Heart right ventricle (tissue), 16 donors: Measurements from ENCODE around the gene SETBP1. TPM values are rescaled to one million over a fixed set of nuclear protein-coding genes. Genes with fewer than 3 reads are reported as not detected.

Experiments
- ATAC-seq, 8 donors: fragments of 200-7000 bp; cut with Tn5 transposase; one replicate each; pipeline ENCODE4 v1.9.1; 2020; ENCODE audit warnings: mild to moderate bottlenecking in 8 of 8, moderate library complexity in 8 of 8, moderate number of reproducible peaks in 1 of 8
- DNase-seq, 2 donors: peaks; one replicate each; pipeline ENCODE4 v3.0.0-alpha.2; 2020
- H3K27ac ChIP-seq, 10 donors: fragments of 200-600 bp; sonication (generic) in 2 of 10; one replicate each; pipeline versions ENCODE4 v1.5.0 to v1.8.0; 2020 to 2022; ENCODE audit warnings: mild to moderate bottlenecking in 3 of 10
- H3K27me3 ChIP-seq, 7 donors: fragments of 200-600 bp; one replicate each; pipeline ENCODE4 v1.8.0; 2021 to 2022; ENCODE audit warnings: mild to moderate bottlenecking in 2 of 7
- H3K36me3 ChIP-seq, 9 donors: fragments of 200-600 bp; sonication (generic) in 1 of 9; one replicate each; pipeline versions ENCODE4 v1.5.0 to v1.8.0; 2020 to 2022; ENCODE audit warnings: mild to moderate bottlenecking in 2 of 9
- H3K4me1 ChIP-seq, 9 donors: fragments of 200-600 bp; sonication (generic) in 1 of 9; one replicate each; pipeline versions ENCODE4 v1.5.0 to v1.8.0; 2020 to 2022; ENCODE audit warnings: mild to moderate bottlenecking in 4 of 9
- H3K4me3 ChIP-seq, 10 donors: fragments of 200-600 bp; sonication (generic) in 2 of 10; one replicate each; pipeline versions ENCODE4 v1.5.0 to v1.8.0; 2020 to 2022; ENCODE audit warnings: mild to moderate bottlenecking in 7 of 10, moderate library complexity in 2 of 10
- H3K9me3 ChIP-seq, 11 donors: fragments of 200-600 bp in 10 of 11; sonication (generic) in 2 of 11; one replicate each; pipeline versions ENCODE4 v1.5.0 to v1.8.0; 2013 to 2022; ENCODE audit warnings: mild to moderate bottlenecking in 2 of 11, control low read depth in 1 of 11, moderate library complexity in 1 of 11
- CTCF ChIP-seq, 9 donors: fragments of 200-600 bp; sonication (generic) in 2 of 9; IDR thresholded peaks; one replicate each; pipeline versions ENCODE4 v1.5.0 to v1.8.0; 2021 to 2022; ENCODE audit warnings: antibody characterized with exemption in 9 of 9, mild to moderate bottlenecking in 5 of 9, moderate library complexity in 1 of 9
- WGBS, 2 donors: extraction: QIAGEN DNeasy Blood & Tissue Kit; methylation state at CpG; one replicate each; pipeline ENCODE4 v1.1.7; 2013; ENCODE audit warnings: inconsistent platforms in 1 of 2; 5-methylcytosine and 5-hydroxymethylcytosine counted together
- intact Hi-C, 10 donors: fragments of 100-400 bp; cut with DNase I; formaldehyde crosslinking; loops; one replicate each; pipeline versions ENCODE4 v1.11.1 to v1.14.2; 2022
- polyA plus RNA-seq, 2 donors: library from polyadenylated mRNA; stranded (reverse); fragments of 200-250 nt; gene quantifications; one replicate each; pipeline ENCODE4 v1.2.3, GENCODE V29; 2013
- total RNA-seq, 10 donors: library from RNA; stranded (reverse); fragmentation: NEBNext Ultra II Directional in 3 of 10; extraction: Animal tissue kit (Norgen Biotek cat#: 25700) in 3 of 10; gene quantifications; one replicate each; pipeline versions ENCODE4 v1.2.1 to v1.2.4, GENCODE V29; 2021 to 2023
- donor health status: Arrhythmogenic right ventricular cardiomyopathy.
- donor health status: ischemic (EF 13 %, LVEDD 7.1; RV severe dilation, severe dysfunction).
- donor health status: healthy with polysubstance abuse.
- donor health status: DM: no; HTN: yes; CAD: no.
- donor health status: DM: no; HTN: no; CAD: no.
- donor health status: ischemic (EF 25% LVEDD 6.9; RV normal size, moderate dysfunction).
- donor health status: ischemic (EF 25% LVEDD 5.7; RV mildly dilated, moderate dysfunction).
- donor health status: healthy.
- donor health status: DM: yes; HTN: yes; CAD: no.
- donor health status: Ischemic cardiomyopathy.
- donor health status: ischemic (EF 35%, LVEDD 5.7; RV mildly dilated, moderate dysfunction).
- donor health status: nonischemic (EF 11% LVEDD 7.7; RV severe dilation, severe dysfunction).
- donor health status: DM: yes; HTN: yes; CAD: no.
- donor health status: PGD.
- donor health status: ischemic (EF 29% LVEDD 5.4; RV normal size, mild dysfunction).
- donor health status: nonischemic (EF 23%, LVEDD 6.1; RV moderate dilation, normal function).

Gene SETBP1
- total and polyA plus RNA-seq, 12 donors, result 0.71 to 12.2 (median 6.1) TPM

GRCh38 chr18:44859751-44860439 is 179.2 kb downstream of the SETBP1 start:
- TF ChIP-seq CTCF (IDR thresholded peaks at IDR 0.05), result no peak
- intact Hi-C loops, result loop anchor here in 1 of 10 donors (10.0 kb wide), 1 partner anchor 65 kb away; no protein-coding TSS in a partner anchor
- DNase-seq (no peak), ATAC-seq (no peak)
- 57 to 72% methylated on average over 6 of the region's 6 CpGs for WGBS, 2 donors
- Histone ChIP-seq H3K4me3 (no peak overlapping the region), H3K27ac (no peak overlapping the region), H3K36me3 (no peaks in the 10 kb centered on the region), H3K27me3 (peaks cover 0 to 11% (median 0%) of the 10 kb centered on the region in 7 donors), H3K9me3 (peaks cover 0 to 5% (median 0%) of the 10 kb centered on the region in 11 donors), H3K4me1 (peaks cover 0 to 43% (median 19%) of the 10 kb centered on the region in 9 donors)

- Histone ChIP-seq H3K4me3 (no peak overlapping the region), H3K4me1 (peaks cover 0 to 36% (median 13%) of the 10 kb centered on the region in 9 donors), H3K27me3 (peaks cover 0 to 11% (median 0%) of the 10 kb centered on the region in 7 donors), H3K36me3 (no peaks in the 10 kb centered on the region), H3K9me3 (no peaks in the 10 kb centered on the region), H3K27ac (no peak overlapping the region)
- WGBS, 2 donors, result 97 to 99% methylated on average over 3 of the region's 3 CpGs
- ATAC-seq (no peak), DNase-seq (no peak)
- intact Hi-C loops, result no loop called here
- TF ChIP-seq CTCF (IDR thresholded peaks at IDR 0.05), result no peak
Observed at GRCh38 chr18:44862112-44862511, 181.4 kb downstream of the SETBP1 start.

- H3K27me3 ChIP-seq, result peaks cover 0 to 7% (median 0%) of the 10 kb centered on the region in 7 donors
- no peaks in the 10 kb centered on the region for H3K9me3 ChIP-seq
- no peak for ATAC-seq
- TF ChIP-seq CTCF (IDR thresholded peaks at IDR 0.05), result no peak
- H3K4me1 ChIP-seq, result peaks cover 0 to 4% (median 0%) of the 10 kb centered on the region in 9 donors
- H3K4me3 ChIP-seq, result no peak overlapping the region
- DNase-seq, result no peak
- intact Hi-C loops, result no loop called here
- no peak overlapping the region for H3K27ac ChIP-seq
- 78 to 81% methylated on average over 1 of the region's 1 CpG for WGBS, 2 donors
- H3K36me3 ChIP-seq, result peaks cover 0 to 11% (median 0%) of the 10 kb centered on the region in 9 donors
Observed at GRCh38 chr18:44866103-44866502, 185.4 kb downstream of the SETBP1 start.

GRCh38 chr18:44869533-44869932 is 188.8 kb downstream of the SETBP1 start:
- WGBS, 2 donors, result 66 to 70% methylated on average over 4 of the region's 4 CpGs
- no peak for ATAC-seq

More at GRCh38 chr18:44869533-44869932, 188.8 kb downstream of the SETBP1 start:
- no peak overlapping the region for H3K4me3 ChIP-seq
- no peak for TF ChIP-seq CTCF (IDR thresholded peaks at IDR 0.05)
- DNase-seq, result no peak
- peaks cover 0 to 11% (median 0%) of the 10 kb centered on the region in 9 donors for H3K36me3 ChIP-seq
- intact Hi-C loops, result no loop called here
- H3K9me3 ChIP-seq, result no peaks in the 10 kb centered on the region
- H3K27ac ChIP-seq, result no peak overlapping the region
- peaks cover 0 to 4% (median 0%) of the 10 kb centered on the region in 9 donors for H3K4me1 ChIP-seq
- peaks cover 0 to 4% (median 0%) of the 10 kb centered on the region in 7 donors for H3K27me3 ChIP-seq
